Peyer's patch (tissue), 4 donors: ENCODE measurements around the gene RABGAP1.

Source experiments
- CTCF ChIP-seq, 6 experiments: fragments of 450-650 bp in 4 of 6; fragments of 200-600 bp in 2 of 6; sonication (generic) in 1 of 6; IDR thresholded peaks; one replicate each; pipeline ENCODE4 v1.5.1; 2017 to 2019; ENCODE audit warnings: antibody characterized with exemption in 6 of 6, mild to moderate bottlenecking in 3 of 6, moderate library complexity in 1 of 6
- POLR2A ChIP-seq, 2 donors: fragments of 450-650 bp; IDR thresholded peaks; one replicate each; pipeline ENCODE4 v1.5.1; 2017; ENCODE audit warnings: antibody characterized with exemption in 2 of 2, mild to moderate bottlenecking in 2 of 2, moderate library complexity in 2 of 2

DNA sequence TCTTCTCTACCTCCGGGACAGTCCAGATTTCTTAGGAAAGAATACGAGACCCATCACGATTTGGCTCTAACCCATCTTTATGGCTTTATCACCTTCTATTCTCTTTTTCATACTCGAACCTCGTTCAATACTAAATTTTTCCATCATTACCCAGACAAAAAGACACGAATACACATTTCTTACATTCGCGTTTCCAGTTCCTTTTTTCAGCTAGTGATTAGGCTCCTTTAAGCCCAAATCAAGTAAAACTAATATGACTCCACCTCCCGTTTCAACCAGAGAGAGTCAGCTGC is 28.2 kb upstream of the RABGAP1 start:
- TF ChIP-seq CTCF (IDR thresholded peaks at IDR 0.05) (no peak), POLR2A (IDR thresholded peaks at IDR 0.05) (no peak)
